Muscle of arm (tissue), 14 donors: ENCODE measurements around the gene MAPK6. TPM values are rescaled to one million over a fixed set of nuclear protein-coding genes. Genes with fewer than 3 reads are reported as not detected.
A peak's percentile ranks its signal among the peaks of the same experiment; 100 is the strongest.
"Not testable (repeated sequence)": the region's sequence is repeated elsewhere in the genome, so short reads cannot be mapped to it uniquely, and the experiment has no call there.

Experiments used
- DNase-seq: peaks from one replicate; pipeline ENCODE4 v3.0.0-alpha.2; 2013
- long read RNA-seq, 11 donors: transcript quantifications; one replicate each; lab custom pipeline, GENCODE V29; 2026
- polyA plus RNA-seq, 12 donors: library from polyadenylated mRNA; unstranded; fragments of 120-200 nt; gene quantifications; one replicate each; pipeline ENCODE4 v1.2.1, GENCODE V29; 2013; ENCODE audit not compliant: insufficient read length in 12 of 12

MAPK6 gene
- polyA plus RNA-seq = 10 to 100 TPM in 11 of 12 donors, not detected in 1; 22.2 to 32.6 (median 30.7) TPM
- long read RNA-seq, donor 1, full-length matches to known transcripts = 8 of 17 reads
- long read RNA-seq, donor 1, partial matches to known transcripts = 9 of 17 reads
- long read RNA-seq, donor 1, other reads (novel, unspliced or antisense) = 0 of 17 reads
- long read RNA-seq, donor 2, full-length matches to known transcripts = 9 of 21 reads
- long read RNA-seq, donor 2, partial matches to known transcripts = 12 of 21 reads
- long read RNA-seq, donor 2, other reads (novel, unspliced or antisense) = 0 of 21 reads
- long read RNA-seq, donor 3, full-length matches to known transcripts = 3 of 3 reads
- long read RNA-seq, donor 3, partial matches to known transcripts = 0 of 3 reads
- long read RNA-seq, donor 3, other reads (novel, unspliced or antisense) = 0 of 3 reads
- long read RNA-seq, donor 4, full-length matches to known transcripts = 2 of 7 reads
- long read RNA-seq, donor 4, partial matches to known transcripts = 5 of 7 reads
- long read RNA-seq, donor 4, other reads (novel, unspliced or antisense) = 0 of 7 reads
- long read RNA-seq, donor 5, full-length matches to known transcripts = 7 of 15 reads
- long read RNA-seq, donor 5, partial matches to known transcripts = 8 of 15 reads
- long read RNA-seq, donor 5, other reads (novel, unspliced or antisense) = 0 of 15 reads
- long read RNA-seq, donor 6, full-length matches to known transcripts = 9 of 9 reads
- long read RNA-seq, donor 6, partial matches to known transcripts = 0 of 9 reads
- long read RNA-seq, donor 6, other reads (novel, unspliced or antisense) = 0 of 9 reads
- long read RNA-seq, donor 7, full-length matches to known transcripts = 4 of 4 reads
- long read RNA-seq, donor 7, partial matches to known transcripts = 0 of 4 reads
- long read RNA-seq, donor 7, other reads (novel, unspliced or antisense) = 0 of 4 reads
- long read RNA-seq, donor 8, full-length matches to known transcripts = 10 of 10 reads
- long read RNA-seq, donor 8, partial matches to known transcripts = 0 of 10 reads
- long read RNA-seq, donor 8, other reads (novel, unspliced or antisense) = 0 of 10 reads
- long read RNA-seq, donor 9, full-length matches to known transcripts = 3 of 3 reads
- long read RNA-seq, donor 9, partial matches to known transcripts = 0 of 3 reads
- long read RNA-seq, donor 9, other reads (novel, unspliced or antisense) = 0 of 3 reads
- long read RNA-seq, donor 10, full-length matches to known transcripts = 3 of 9 reads
- long read RNA-seq, donor 10, partial matches to known transcripts = 6 of 9 reads
- long read RNA-seq, donor 10, other reads (novel, unspliced or antisense) = 0 of 9 reads
- long read RNA-seq, donor 11, full-length matches to known transcripts = 6 of 6 reads
- long read RNA-seq, donor 11, partial matches to known transcripts = 0 of 6 reads
- long read RNA-seq, donor 11, other reads (novel, unspliced or antisense) = 0 of 6 reads

DNA sequence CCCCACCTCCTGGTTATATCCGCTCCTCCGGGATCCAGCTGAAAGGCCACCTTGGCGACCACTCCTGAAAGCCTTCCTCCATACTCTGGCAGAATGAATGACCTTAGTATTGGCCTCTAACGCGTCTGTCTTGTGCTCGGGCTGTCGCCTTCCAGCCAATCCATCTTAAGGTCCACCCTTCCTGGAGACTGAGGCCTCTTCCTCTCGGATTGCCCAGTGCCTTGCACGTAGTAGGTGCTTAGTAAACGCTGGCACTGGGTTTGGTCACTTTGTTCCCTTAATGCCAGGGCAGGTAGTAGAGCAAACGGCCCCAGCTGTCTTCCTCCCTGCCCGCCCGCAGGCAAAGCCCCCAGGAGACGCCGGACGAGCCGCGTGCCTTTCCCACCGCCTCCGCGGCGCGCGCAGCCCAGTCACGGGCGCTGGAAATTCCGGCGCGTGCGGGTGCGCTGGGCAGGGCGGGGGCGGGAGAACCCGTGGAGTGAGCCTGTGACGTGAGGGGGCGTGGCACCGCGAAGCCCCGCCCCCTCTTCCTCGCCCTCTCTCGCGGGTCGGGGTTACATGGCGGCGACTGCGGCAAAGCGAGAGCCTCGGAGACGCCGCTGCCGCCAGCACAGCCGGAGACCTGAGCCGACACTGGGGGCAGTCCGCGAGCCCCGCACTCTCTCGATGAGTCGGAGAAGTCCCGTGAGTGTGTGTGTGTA, at the start of gene MAPK6:
TSS of gene MAPK6 (plus strand) at position 527 of the 701 bp plus-strand sequence. CDS start 27,242 bp downstream, outside the sequence.
- DNase-seq = peak; percentile 98

- no peak for DNase-seq
Measured at GRCh38 chr15:51969728-51970127, 49.3 kb upstream of the MAPK6 start.

DNA sequence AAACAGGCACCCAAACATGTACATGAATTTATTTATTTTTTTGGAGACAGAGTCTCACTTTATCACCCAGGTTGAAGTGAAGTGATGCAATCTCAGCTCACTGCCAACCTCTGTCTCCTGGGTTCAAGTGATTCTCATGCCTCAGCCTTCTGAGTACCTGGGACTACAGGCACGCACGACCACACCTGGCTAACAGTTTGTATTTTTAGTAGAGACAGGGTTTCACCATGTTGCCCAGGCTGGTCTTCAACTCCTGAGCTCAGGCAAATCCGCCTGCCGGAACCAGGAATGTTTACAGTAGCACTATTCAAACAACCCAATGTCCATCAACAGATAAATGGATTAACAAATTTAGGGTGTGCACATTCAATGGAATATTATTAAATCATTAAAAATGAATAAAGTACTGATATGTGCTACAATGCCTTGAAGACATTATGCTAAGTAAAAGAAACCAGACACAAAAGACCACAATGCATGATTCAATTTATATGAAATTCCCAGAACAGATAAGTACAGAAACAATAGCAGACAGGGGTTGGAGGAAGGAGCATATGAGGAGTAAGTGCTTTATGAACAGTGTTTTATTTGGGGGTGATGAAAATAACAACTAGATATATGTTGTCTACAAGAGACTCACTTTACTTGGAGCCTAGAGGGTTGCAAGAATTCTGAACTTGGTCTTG, 48.7 kb upstream of the MAPK6 start:
- DNase-seq = no peak

- DNase-seq = no peak
Measured at GRCh38 chr15:51971032-51971374, 48.0 kb upstream of the MAPK6 start.

GRCh38 chr15:51971375-51972133, 47.5 kb upstream of the MAPK6 start, which contains the start of gene LEO1:
TSS of gene LEO1 (minus strand) at chr15:51971778. CDS start at chr15:51971745, 33 bp downstream.
- DNase-seq = peak; percentile 95

DNA sequence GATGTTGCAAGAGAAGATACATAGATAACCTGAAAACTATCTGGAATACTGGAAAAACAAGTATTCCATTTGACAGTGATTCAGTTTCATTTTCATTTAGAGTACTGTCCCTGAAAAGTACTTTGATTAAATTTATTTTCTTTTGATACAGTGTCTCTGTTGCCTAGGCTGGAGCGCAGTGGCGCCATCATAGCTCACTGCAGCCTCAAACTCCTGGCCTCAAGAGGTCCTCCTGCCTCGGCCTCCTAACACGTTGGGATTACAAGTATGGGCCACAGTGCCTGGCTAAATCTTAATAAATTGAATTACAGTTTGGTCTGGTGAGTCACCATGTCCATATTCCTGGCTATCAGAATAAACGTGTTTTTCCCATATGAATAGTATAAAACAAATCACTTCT, 45.8 kb upstream of the MAPK6 start:
- no peak for DNase-seq

DNA sequence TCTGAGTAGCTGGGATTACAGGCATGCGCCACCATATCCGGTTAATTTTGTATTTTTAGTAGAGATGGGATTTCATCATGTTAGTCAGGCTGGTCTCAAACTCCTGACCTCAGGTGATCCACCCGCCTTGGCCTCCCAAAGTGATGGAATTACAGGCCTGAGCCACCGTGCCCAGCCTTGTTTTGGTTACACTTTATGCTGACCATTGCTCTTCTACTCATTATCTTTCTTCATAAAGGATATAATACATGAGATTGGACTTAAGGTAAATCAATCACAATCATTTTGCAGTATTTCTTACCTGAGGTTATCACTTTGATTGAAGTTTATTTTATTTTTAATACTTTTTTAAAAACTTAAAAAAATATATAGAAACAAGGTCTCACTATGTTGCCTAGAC, 45.2 kb upstream of the MAPK6 start:
- DNase-seq = no peak

DNA sequence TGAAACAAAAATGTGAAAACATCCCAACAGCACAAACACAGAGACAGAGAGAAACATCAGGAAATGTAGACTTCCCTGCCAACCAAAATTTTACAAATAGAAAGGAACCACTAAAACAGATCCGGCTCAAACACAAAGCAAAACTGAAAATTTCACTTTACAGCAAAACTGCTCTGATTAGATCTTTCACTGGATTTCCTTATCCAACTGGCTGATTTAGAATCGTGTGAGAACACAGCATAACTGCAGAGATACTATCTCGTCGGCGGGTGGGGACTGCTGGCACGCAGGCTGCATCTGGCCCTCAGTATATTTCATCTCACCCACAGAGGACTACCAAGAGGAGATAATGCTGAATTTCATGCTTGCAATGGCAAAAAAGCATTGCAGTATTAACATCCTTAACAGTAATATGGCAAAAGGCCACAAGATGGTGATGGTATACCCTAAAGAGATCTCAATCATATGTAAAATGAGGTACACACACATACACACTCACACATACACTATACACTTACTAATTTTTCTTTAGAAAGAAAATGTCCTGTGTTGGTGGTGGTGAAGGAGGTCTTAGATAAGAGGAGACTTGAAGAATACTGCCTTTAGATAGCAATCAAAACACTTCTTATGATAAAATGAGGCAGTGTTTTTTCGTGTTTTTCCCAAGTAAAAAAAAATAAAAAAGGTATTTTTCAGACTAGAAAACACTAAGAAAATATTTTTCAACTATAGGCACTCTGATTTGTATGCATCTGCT, 36.8 kb upstream of the MAPK6 start:
- peak; percentile 26 for DNase-seq

DNA sequence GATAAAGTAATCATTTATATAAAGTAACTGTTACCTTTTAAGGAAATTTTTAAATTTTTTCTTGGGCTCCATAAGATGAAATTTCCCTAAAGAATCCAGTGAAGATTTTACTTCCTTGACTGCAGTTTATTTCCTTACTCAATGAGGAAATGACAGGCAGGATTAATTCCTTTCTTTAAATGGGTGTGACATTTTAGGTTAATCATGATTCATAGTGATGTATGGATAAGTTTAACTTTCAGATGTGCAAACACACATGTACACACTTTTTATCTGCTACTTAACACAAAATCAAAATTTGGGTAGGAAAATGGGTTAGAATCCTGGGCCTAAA, 36.3 kb upstream of the MAPK6 start:
- no peak for DNase-seq

DNA sequence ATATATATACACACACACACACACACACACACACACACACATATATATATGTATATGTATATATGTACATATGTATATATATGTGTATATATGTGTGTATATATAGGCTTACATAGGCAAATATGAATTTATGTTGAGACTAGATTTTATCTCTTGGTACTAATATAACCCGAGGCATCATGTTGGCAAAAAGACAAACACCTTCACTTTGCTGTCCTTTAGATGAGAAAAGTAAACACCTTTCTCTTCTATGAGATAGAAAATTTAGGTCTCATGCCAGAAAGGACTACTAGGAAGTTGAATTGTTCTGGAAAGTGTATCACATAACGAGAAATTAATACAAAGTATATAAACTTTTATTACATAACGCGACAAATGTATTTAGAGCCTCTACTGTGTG, 27.9 kb upstream of the MAPK6 start:
- no peak for DNase-seq

DNA sequence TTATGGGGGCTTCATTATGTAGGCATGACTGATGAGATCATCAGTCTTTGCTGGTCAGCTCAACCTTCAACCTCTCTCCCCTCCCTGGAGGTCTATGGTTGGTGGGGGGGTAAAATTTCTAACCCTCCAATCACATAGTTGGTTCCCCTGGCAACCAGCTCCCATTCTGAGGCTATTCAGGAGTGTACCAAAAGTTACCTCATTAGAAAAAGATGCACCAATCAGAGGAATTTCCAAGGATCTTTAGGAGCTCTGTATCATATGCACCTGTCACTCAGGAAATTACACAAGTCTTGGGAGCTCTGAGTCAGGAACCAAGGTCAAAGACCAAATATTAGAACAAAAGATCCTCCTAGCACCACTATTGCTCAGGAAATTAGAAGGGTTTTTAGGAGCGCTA, 26.1 kb upstream of the MAPK6 start:
- DNase-seq = no peak

- DNase-seq = no peak
Measured at GRCh38 chr15:52002351-52002750, 16.7 kb upstream of the MAPK6 start.

GRCh38 chr15:52003089-52003488, 15.9 kb upstream of the MAPK6 start:
- not testable (repeated sequence) for DNase-seq

- no peak for DNase-seq
Measured at GRCh38 chr15:52003710-52004109, 15.3 kb upstream of the MAPK6 start.

DNA sequence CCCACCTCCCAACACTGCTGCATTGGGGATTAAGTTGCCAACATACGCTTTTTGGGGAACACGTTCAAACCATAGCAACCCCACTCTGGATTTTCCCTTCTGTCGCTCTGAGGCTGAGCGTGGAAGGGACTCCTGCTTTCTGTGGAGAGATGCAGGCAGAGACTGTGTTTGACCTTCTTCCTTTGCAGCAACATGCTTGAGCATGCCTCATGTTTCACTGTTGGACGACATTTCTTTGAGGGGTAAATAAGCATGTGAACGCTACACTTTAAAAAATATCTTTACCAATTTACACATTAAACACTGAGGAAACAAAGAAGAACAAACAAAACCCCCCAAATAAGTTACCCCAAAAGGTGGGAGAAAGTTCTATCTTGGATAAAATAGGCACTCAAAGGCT, 14.2 kb upstream of the MAPK6 start:
- no peak for DNase-seq

DNA sequence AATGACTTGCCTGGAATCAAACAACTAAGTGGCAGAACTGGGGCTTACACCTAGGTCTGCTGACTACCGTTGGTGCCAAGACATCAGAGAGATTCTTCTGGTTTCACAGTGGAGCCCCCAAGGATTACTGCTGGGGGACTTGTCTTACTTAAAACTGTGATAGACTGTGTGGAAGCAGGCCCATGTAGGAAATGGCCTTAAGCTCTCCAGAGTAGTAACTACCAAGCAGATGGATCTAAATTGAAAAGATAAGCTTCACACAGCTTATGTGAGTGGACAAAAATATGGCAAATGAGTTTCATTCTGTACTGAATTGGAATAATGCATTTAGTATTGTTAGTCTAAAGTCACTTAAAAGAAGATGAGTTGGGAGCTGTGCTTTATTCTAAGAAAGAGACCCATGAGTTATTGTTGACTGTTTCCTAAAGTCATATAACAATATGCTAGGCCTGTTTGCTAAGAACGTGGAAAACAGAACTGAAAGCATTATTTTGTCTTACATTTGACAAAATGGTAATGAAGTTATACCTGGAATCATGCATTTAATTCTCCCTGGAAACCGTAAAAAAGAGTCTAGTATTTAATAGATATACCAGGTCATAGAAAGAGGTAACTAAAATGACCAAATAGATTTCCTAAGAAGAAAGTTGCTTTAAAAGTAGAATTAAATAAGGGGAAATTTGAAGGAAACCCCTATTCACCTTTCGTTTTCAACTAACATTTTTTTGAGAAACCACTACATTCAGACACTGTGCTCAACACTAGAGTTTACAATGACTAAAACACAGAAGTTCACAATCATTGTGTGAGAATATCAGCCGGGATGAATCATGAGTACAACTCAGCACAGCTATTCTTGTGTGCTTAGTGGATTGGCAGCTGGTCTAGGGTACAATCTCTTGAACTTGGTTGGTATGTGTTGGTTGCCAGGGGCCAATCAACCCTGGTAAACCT, 13.0 kb upstream of the MAPK6 start:
- DNase-seq = no peak

- DNase-seq = no peak
Measured at GRCh38 chr15:52006702-52007340, 12.2 kb upstream of the MAPK6 start.
